Hippocampal formation (tissue), 2 donors: ENCODE data around the gene HPSE2.
"Not testable (repeated sequence)": the region's sequence is repeated elsewhere in the genome, so short reads cannot be mapped to it uniquely, and the experiment has no call there.

Source experiments
- DNase-seq, 2 donors: peaks; one replicate each; lab custom pipeline; 2025; lab: John Stamatoyannopoulos, UW

HPSE2 gene

GRCh38 chr10:98563811-98564210 lies 671.8 kb downstream of the HPSE2 start:
- no peak for DNase-seq

DNA sequence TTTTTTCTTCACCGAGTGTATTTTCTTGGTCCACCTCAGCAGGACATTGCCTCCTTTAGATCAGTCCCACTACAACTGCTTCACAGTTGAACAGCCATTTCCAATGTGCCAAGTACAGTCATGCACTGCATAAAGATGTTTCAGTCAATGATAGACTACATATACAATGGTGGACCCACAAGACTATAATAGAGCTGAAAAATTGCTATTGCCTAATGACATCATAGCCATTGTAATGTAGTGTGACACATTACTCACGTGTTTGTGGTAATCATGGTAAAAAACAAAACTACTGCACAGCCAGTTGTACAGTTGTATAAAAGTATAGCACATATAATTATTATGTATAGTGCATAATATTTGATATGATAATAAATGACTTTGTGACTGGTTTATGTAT lies 675.1 kb downstream of the HPSE2 start:
- DNase-seq: no peak

GRCh38 chr10:98556061-98556460 lies 679.6 kb downstream of the HPSE2 start:
- DNase-seq: no peak

DNA sequence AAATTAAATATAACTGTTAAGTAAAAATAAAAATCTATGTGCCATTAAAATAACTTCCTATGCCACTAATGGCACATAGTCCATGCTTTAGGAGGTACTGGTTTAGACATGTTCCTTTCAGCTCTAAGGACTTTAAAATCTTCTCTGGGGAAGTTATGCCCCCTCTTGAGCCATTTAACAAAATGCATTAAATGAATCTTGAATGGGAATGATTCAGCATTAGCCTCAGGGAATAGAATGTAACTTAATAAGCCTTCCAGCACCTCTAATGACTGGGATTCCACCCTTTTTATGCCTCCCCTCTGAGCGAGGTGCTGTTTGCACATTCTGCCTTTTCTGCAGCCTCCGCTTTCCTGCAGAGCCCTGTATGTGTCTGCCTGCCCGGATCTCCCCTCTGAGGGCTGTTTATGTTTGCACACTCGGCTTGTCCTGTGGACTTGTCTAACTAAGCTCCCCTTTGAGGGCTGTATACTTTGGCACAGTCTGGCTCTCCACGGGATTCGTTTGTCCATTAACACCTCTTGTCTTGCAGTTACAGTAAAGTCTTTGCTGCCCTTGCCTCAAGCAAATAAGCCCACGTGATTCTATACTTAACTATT lies 680.5 kb downstream of the HPSE2 start:
- DNase-seq: no peak

- DNase-seq: not testable (repeated sequence)
These were observed 694.1 kb downstream of the HPSE2 start for GRCh38 chr10:98541561-98541960.

- no peak for DNase-seq
These were observed 696.1 kb downstream of the HPSE2 start for GRCh38 chr10:98539578-98539977.

DNA sequence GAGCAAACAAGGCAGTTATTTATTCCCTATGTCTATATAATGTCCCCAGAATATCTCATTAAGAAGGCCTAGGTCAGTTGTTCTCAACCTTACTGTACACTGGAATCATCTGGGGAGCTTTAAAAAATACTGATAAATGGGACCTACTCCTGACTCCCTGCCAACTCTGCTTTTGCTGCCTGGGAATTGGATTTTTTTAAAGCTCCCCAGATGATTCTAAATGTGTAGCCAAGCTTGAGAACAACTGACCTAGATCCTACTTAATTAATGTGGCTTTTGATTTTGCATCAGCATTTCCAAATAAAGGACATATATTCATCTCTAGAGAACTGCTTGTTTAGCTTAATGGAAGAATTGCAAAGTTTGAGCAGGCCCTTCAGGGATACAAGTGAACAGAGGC lies 697.2 kb downstream of the HPSE2 start:
- DNase-seq: no peak

- no peak for DNase-seq
These were observed 699.1 kb downstream of the HPSE2 start for GRCh38 chr10:98536551-98536950.

DNA sequence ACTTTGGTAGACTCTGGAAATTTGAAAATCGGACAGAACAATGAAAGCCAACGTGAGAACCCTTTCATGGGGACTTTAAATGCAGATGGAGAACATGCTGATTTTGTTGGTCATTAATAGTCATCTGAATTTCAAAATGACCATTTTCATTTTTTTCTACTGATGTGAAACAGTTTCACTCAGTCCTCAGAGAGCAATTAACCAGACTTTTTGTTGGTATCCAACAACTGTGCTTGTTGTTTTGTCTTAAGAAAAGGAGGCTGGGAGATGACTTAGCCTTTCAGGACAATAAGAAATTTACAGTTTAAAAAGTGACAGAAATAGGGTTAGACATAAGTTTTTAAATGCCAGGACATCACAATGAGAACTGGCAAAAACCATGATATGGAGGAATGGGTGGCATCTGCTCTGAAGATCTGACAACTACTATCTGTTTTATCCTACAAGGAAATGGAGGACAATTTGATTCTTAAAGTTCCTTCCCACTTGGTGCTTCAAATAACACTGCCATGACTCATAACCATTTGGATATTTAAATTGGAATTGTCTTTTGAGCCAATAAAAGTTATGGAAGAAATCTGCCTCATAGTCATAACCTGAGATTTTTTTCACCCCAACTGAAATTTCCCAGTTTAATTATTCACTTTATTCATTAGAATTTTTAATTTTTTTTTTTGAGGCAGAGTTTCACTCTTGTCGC lies 701.8 kb downstream of the HPSE2 start:
- no peak for DNase-seq

- no peak for DNase-seq
These were observed 702.4 kb downstream of the HPSE2 start for GRCh38 chr10:98533241-98533640.

DNA sequence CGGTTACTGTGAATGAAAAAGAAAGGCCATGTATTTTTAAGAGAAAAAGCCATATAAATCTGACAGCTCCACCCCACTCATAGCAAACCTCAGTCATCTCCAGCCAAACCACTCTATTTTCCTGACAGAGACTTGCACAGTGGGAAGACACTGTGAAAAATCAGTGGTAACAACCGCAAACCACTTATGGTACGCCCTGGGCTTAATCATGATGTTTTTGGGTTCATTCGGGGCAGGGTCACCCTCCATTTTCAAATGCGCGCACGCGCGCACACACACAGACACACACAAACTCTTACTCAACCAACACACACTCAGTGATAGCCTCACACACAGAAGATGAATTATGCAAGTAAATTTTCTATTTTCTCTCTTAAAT lies 706.9 kb downstream of the HPSE2 start:
- no peak for DNase-seq

- no peak for DNase-seq
These were observed 707.4 kb downstream of the HPSE2 start for GRCh38 chr10:98528166-98528804.

DNA sequence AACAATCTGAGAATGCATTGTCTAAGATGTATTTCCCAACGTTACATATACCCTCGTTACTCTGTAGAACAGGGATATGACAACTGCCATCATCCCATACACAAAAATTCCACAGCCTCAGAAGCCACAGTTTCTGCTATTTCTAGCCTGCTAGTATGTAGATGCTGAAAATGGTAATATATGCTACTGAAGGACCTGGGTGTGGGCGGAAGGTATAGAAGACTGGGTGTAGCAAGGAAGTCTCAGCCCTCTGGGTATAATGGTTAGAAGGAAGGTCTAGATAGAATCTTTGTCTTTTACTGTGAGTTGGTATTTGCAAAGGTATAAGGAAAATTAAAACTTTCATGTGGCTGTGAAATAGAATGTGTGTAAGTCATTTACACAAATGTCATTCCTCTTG lies 709.7 kb downstream of the HPSE2 start:
- no peak for DNase-seq

- no peak for DNase-seq
These were observed 711.5 kb downstream of the HPSE2 start for GRCh38 chr10:98524124-98524523.

DNA sequence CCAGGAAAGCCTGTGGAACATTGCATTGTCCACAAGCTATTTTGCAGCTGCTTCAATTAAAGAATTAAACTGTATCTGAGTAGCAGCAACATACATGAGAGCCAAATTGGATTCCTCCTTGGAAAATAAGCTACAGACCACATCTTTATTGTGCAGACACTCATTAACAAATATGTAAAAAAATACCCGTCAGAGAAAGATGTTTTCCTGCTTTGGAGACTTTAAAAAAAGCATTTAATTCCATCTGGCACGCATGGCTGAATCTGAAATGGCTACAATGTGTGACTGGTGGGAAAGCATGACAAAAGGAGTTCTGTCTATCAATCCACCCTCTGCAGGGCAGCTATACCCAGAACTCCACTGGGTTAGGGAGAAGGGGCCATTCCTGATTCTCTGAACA lies 715.8 kb downstream of the HPSE2 start:
- no peak for DNase-seq

- no peak for DNase-seq
These were observed 718.0 kb downstream of the HPSE2 start for GRCh38 chr10:98517672-98518071.

GRCh38 chr10:98516352-98516751 lies 719.3 kb downstream of the HPSE2 start:
- no peak for DNase-seq

- DNase-seq: no peak
These were observed 721.9 kb downstream of the HPSE2 start for GRCh38 chr10:98513704-98514103.

DNA sequence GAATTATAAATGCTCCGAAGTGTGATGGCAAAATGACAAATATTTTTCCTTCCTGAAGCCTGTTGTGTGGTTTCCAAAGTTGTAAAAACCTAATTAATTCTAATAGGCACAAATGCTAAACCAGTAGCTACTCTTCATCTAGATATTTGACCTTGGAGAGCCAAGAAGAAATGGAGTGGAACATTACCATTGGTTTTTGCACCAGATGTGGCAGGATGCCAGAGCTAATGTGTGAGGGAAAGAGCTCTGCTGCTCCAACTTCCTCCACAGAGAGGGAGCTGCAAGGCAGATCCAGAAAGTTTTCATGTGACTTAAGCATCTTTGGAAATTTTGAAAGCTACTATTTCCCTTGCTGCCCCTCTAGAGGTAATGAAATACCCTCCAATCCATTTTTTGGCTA lies 723.8 kb downstream of the HPSE2 start:
- no peak for DNase-seq

DNA sequence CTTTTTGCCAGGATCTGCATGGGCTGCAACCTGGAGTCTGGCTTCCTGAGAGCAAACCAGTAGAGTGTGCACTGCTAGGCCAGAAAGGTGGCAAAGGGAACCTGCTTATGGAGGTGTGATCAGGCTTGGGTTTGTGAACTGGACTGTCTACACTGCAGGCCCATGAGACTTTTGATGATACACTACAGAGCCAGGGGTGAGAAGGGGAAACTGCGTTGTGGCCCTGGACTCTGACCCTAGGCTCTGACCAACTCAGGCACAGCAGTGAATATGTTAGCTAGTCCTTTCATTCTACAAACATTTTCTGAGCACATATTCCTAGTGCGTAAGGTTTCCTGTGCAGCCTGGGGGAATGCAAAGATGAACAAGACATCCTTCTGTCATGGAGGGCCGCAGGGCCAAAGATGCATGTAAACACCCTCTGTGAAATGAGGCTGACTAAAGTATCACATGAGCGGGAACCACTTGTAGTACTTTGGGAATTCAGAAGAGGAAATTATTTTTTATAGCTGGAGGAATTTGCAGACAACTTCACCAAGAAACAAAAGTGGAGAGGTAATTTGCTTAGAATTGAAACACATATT lies 725.1 kb downstream of the HPSE2 start:
- DNase-seq: no peak

DNA sequence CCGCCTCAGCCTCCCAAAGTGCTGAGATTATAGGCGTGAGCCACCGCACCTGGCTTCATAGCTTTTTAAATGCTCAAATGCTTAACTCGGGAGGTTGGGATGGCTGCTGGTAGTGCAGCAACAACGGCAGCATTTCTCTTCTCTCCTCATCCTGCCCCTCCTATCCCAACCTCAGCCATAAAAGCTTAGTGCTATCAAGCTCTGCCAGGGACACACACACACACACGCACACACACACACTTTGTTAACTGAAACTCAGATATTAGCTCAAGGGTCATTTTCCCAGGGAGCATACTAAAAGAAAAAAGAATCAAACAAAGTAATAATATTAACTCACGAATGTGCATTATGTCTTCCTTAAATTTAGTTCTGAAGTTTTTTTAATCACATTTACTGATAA lies 725.9 kb downstream of the HPSE2 start:
- DNase-seq: no peak

GRCh38 chr10:98502535-98502934 lies 733.1 kb downstream of the HPSE2 start:
- not testable (repeated sequence) for DNase-seq

GRCh38 chr10:98492763-98493162 lies 742.9 kb downstream of the HPSE2 start:
- DNase-seq: no peak
